Stomach (tissue), 9 donors: Measurements from ENCODE around the gene ANKHD1. TPM values are rescaled to one million over a fixed set of nuclear protein-coding genes. Genes with fewer than 3 reads are reported as not detected.

ENCODE experiments used
- DNase-seq, 2 donors: peaks; one replicate each; pipeline versions ENCODE4 v3.0.0 to v3.0.0-alpha.2; 2013 to 2019
- H3K27ac ChIP-seq, 5 donors: fragments of 200-600 bp in 4 of 5; sonication (generic) in 4 of 5; one replicate each; pipeline ENCODE4 v1.5.1; 2013 to 2019; ENCODE audit warnings: mild to moderate bottlenecking in 1 of 5, moderate library complexity in 1 of 5
- H3K27me3 ChIP-seq, 3 donors: fragments of 200-600 bp; sonication (generic); one replicate each; pipeline ENCODE4 v1.5.1; 2017 to 2019; ENCODE audit warnings: mixed run types in 1 of 3
- H3K36me3 ChIP-seq, 4 donors: fragments of 200-600 bp; sonication (generic); 1 replicate in 3 of 4; 2 replicates in 1 of 4; pipeline ENCODE4 v1.5.1; 2016 to 2019
- H3K4me1 ChIP-seq, 4 donors: fragments of 200-600 bp; sonication (generic); one replicate each; pipeline ENCODE4 v1.5.1; 2016 to 2019
- H3K4me3 ChIP-seq, 4 donors: fragments of 200-600 bp; sonication (generic) in 3 of 4; one replicate each; pipeline ENCODE4 v1.5.1; 2016 to 2019; ENCODE audit warnings: mild to moderate bottlenecking in 1 of 4
- H3K9me3 ChIP-seq, 4 donors: fragments of 200-600 bp; sonication (generic); one replicate each; pipeline ENCODE4 v1.5.1; 2016 to 2019
- EP300 ChIP-seq: sonication (generic); formaldehyde crosslinking; IDR thresholded peaks from one replicate; pipeline ENCODE4 v1.6.1; 2017; ENCODE audit warnings: antibody characterized with exemption
- POLR2A ChIP-seq, 4 donors: fragments of 450-650 bp; IDR thresholded peaks; one replicate each; pipeline ENCODE4 v1.6.1; 2016; ENCODE audit warnings: antibody characterized with exemption in 4 of 4, control low read depth in 2 of 4, mild to moderate bottlenecking in 1 of 4, moderate library complexity in 1 of 4
- POLR2AphosphoS5 ChIP-seq, 3 donors: sonication (generic); formaldehyde crosslinking; IDR thresholded peaks; one replicate each; pipeline ENCODE4 v1.6.1; 2016; ENCODE audit warnings: antibody characterized with exemption in 3 of 3
- WGBS, 5 donors: extraction: QIAGEN DNeasy Blood & Tissue Kit in 3 of 5; methylation state at CpG; one replicate each; pipeline versions ENCODE4 v1.1.5 to v1.1.7; 2013 to 2018; 5-methylcytosine and 5-hydroxymethylcytosine counted together
- intact Hi-C: fragments of 100-400 bp; cut with DNase I; formaldehyde crosslinking; loops from one replicate; pipeline ENCODE4 v1.15.1; 2023; ENCODE audit warnings: low total_unique reads
- polyA plus RNA-seq, 3 donors: library from polyadenylated mRNA; stranded (reverse); fragments of 200-250 nt; gene quantifications; one replicate each; pipeline ENCODE4 v1.2.3, GENCODE V29; 2013
- total RNA-seq, 5 donors: library from RNA; depleted of rRNA; stranded (reverse); fragments of >200 nt; gene quantifications; one replicate each; pipeline versions ENCODE4 v1.1.0 to v1.2.3, GENCODE V29; 2014 to 2016
- TF ChIP-seq, protein P1 (sequence below), 7 experiments: fragments of 450-650 bp in 4 of 7; fragments of 200-600 bp in 3 of 7; sonication (generic) in 3 of 7; IDR thresholded peaks; one replicate each; pipeline ENCODE4 v1.5.1; 2016 to 2019; ENCODE audit warnings: antibody characterized with exemption in 7 of 7, control low read depth in 2 of 7, mild to moderate bottlenecking in 1 of 7
- donor health status: healthy with polysubstance abuse.
- donor health status: Bipolar disorder and iron deficiency.
- donor health status: healthy.

Gene ANKHD1
- total and polyA plus RNA-seq, 8 donors = 22.0 to 249 (median 120) TPM

DNA sequence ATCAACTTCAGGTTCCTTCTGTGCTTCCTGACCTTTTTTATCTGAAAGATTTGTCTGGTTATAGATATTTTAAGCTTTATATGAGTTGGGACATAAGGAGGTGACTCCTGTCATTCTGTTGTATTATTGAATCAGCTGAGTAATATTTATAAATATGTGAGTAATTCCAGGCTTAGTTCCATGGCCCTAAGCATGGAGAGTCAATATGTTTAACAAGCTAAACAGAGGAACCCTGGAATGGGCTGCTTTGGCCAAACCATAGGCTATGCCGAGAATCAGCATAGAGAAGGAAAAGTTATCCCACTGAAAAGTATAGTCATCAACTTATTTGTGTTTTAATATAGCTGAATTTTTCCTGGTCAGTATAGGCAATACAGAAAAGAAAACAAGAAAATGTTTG lies 138.6 kb downstream of the ANKHD1 start:
- Histone ChIP-seq H3K27me3 (no peaks in the 10 kb centered on the region), H3K36me3 (peaks cover 37 to 100% (median 99%) of the 10 kb centered on the region in 4 donors), H3K27ac (no peak overlapping the region), H3K9me3 (no peaks in the 10 kb centered on the region), H3K4me1 (no peaks in the 10 kb centered on the region), H3K4me3 (no peak overlapping the region)
- WGBS, 5 donors = 65 to 98% (median 84%) methylated on average over 1 of the region's 1 CpG
- intact Hi-C loops = no loop called here
- TF ChIP-seq, protein P1, sequence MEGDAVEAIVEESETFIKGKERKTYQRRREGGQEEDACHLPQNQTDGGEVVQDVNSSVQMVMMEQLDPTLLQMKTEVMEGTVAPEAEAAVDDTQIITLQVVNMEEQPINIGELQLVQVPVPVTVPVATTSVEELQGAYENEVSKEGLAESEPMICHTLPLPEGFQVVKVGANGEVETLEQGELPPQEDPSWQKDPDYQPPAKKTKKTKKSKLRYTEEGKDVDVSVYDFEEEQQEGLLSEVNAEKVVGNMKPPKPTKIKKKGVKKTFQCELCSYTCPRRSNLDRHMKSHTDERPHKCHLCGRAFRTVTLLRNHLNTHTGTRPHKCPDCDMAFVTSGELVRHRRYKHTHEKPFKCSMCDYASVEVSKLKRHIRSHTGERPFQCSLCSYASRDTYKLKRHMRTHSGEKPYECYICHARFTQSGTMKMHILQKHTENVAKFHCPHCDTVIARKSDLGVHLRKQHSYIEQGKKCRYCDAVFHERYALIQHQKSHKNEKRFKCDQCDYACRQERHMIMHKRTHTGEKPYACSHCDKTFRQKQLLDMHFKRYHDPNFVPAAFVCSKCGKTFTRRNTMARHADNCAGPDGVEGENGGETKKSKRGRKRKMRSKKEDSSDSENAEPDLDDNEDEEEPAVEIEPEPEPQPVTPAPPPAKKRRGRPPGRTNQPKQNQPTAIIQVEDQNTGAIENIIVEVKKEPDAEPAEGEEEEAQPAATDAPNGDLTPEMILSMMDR (IDR thresholded peaks at IDR 0.05) = no peak
- no peak for TF ChIP-seq EP300
- TF ChIP-seq POLR2AphosphoS5 (IDR thresholded peaks at IDR 0.05) = no peak
- no peak for TF ChIP-seq POLR2A (IDR thresholded peaks at IDR 0.05)
- no peak for DNase-seq

DNA sequence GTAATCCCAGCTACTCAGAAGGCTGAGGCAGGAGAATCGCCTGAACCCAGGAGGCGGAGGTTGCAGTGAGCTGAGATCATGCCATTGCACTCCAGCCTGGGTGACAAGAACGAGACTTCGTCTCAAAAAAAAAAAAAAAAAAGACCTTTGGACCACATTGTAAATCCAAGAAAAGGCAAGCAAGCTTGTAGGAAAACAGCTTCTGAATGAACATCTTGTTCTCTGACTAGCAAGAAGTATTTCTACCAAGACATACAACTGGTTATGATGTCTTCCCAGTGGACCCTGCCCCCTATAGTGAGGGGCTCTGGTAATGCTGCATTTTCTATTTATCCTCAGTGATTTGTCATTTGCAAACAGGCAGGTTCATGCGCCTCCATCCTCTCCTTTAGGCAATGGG lies 141.3 kb downstream of the ANKHD1 start:
- Histone ChIP-seq H3K4me3 (no peak overlapping the region), H3K27ac (no peak overlapping the region), H3K36me3 (peaks cover 26 to 75% (median 73%) of the 10 kb centered on the region in 4 donors), H3K9me3 (no peaks in the 10 kb centered on the region), H3K4me1 (peaks cover 16 to 22% (median 19%) of the 10 kb centered on the region in 4 donors), H3K27me3 (no peaks in the 10 kb centered on the region)
- intact Hi-C loops = no loop called here
- 71 to 91% (median 77%) methylated on average over 5 of the region's 5 CpGs for WGBS, 5 donors
- no peak for DNase-seq
- no peak for TF ChIP-seq EP300
- TF ChIP-seq POLR2A (IDR thresholded peaks at IDR 0.05) = no peak
- TF ChIP-seq POLR2AphosphoS5 (IDR thresholded peaks at IDR 0.05) = no peak
- TF ChIP-seq, protein P1 (IDR thresholded peaks at IDR 0.05) = no peak

DNA sequence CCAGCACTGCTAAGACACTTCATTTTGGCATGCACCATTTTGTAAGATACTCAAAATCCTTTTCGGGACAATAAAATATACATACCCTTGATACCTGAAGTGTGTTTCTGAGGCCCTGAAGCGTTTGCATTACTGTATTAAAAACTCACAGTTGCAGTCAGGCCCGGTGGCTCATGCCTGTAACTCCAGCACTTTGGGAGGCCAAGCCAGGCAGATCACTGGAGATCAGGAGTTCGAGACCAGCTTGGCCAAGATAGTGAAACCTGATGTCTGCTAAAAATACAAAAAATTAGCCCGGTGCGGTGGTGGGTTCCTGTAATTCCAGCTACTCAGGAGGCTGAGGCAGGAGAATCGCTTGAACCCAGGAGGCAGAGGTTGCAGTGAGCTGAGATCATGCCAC lies 143.4 kb downstream of the ANKHD1 start:
- no peak for DNase-seq
- intact Hi-C loops = no loop called here
- H3K27ac ChIP-seq = peak overlapping the region in 1 of 5 donors; percentile 30
- no peaks in the 10 kb centered on the region for H3K27me3 ChIP-seq
- H3K36me3 ChIP-seq = peaks cover 13 to 60% (median 58%) of the 10 kb centered on the region in 4 donors
- WGBS, 5 donors = 95 to 96% (median 96%) methylated on average over 7 of the region's 7 CpGs
- H3K4me1 ChIP-seq = peaks cover 37 to 42% (median 39%) of the 10 kb centered on the region in 4 donors
- H3K4me3 ChIP-seq = no peak overlapping the region
- no peaks in the 10 kb centered on the region for H3K9me3 ChIP-seq
- TF ChIP-seq POLR2AphosphoS5 (IDR thresholded peaks at IDR 0.05) (no peak), POLR2A (IDR thresholded peaks at IDR 0.05) (no peak), EP300 (no peak)
- TF ChIP-seq, protein P1 (IDR thresholded peaks at IDR 0.05) = no peak

DNA sequence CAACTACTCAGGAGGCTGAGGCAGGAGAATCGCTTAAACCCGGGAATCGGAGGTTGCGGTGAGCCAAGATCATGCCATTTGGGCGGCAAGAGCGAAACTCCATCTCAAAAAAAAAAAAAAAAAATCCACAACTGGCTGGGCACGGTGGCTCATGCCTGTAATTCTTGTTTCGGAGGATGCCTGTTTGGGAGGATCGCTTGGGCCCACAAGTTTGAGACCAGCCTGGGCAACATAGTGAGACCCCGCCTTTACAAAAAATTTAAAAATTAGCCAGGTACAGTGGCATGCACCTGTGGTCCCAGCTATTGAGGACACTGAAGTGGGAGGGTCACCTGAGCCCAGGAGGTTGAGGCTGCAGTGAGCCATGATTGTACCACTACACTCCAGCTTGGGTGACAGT lies 144.0 kb downstream of the ANKHD1 start:
- no peak for DNase-seq
- Histone ChIP-seq H3K27me3 (no peaks in the 10 kb centered on the region), H3K4me3 (no peak overlapping the region), H3K4me1 (peaks cover 43 to 48% (median 45%) of the 10 kb centered on the region in 4 donors), H3K9me3 (no peaks in the 10 kb centered on the region), H3K36me3 (peaks cover 19 to 60% (median 58%) of the 10 kb centered on the region in 4 donors), H3K27ac (peak overlapping the region in 4 of 5 donors; percentile 13 to 98 (median 63))
- no peak for TF ChIP-seq POLR2A (IDR thresholded peaks at IDR 0.05)
- TF ChIP-seq, protein P1 (IDR thresholded peaks at IDR 0.05) = no peak
- no peak for TF ChIP-seq EP300
- TF ChIP-seq POLR2AphosphoS5 (IDR thresholded peaks at IDR 0.05) = no peak
- intact Hi-C loops = no loop called here
- 96 to 99% (median 98%) methylated on average over 10 of the region's 10 CpGs for WGBS, 5 donors
